ENCODE measurements around the gene SLC35A5. TPM values are rescaled to one million over a fixed set of nuclear protein-coding genes. Genes with fewer than 3 reads are reported as not detected.
"Not testable (repeated sequence)": the region's sequence is repeated elsewhere in the genome, so short reads cannot be mapped to it uniquely, and the experiment has no call there.

SLC35A5 gene, protein sequence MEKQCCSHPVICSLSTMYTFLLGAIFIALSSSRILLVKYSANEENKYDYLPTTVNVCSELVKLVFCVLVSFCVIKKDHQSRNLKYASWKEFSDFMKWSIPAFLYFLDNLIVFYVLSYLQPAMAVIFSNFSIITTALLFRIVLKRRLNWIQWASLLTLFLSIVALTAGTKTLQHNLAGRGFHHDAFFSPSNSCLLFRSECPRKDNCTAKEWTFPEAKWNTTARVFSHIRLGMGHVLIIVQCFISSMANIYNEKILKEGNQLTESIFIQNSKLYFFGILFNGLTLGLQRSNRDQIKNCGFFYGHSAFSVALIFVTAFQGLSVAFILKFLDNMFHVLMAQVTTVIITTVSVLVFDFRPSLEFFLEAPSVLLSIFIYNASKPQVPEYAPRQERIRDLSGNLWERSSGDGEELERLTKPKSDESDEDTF
- 25.1 and 26.6 TPM in 2 replicates for total RNA-seq

DNA sequence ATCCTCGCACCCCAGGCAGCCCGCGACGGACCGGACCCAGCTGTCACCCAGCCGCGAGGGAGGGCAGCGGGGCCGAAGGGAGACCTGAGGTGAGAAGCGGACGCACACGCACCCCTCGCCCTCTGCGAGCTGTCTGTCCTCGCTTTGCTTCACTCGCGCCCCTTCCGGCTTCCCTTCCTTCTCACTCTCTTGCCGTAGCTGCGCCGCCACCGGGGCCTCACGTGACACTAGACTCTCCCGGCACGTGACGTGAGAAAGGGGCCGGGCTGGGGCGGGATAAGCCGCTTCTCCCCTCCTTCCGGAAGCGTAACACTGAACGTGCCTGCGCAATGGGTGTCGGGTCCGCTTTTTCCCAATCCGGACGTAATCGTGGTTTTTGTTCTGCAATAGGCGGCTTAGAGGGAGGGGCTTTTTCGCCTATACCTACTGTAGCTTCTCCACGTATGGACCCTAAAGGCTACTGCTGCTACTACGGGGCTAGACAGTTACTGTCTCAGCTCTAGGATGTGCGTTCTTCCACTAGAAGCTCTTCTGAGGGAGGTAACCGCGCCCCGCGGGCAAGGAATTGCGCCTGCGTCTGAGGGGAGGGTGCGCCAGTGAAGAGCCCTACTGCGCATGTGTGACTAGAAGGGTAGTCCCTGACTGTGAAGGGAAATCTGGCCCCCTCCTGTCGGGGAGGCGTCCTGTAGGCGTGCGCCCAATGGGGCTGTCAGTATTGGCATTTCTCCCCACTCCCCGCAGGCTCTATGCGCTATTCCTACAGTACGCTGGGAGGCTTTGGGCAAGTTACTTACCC is at the start of gene SLC35A5, which contains the start of gene ATG3:
Gene SLC35A5 (plus strand): TSS at position 312 of the 796 bp plus-strand sequence. CDS start 1,359 bp downstream, outside the sequence.
Gene ATG3 (minus strand): TSS at position 229 of the 796 bp plus-strand sequence. CDS start 434 bp downstream, outside the sequence.
- peak; percentile 99 for DNase-seq
- peak within 1 kb of the TSS; percentile 99 for H3K27ac Mint-ChIP-seq
- peak; percentile 80 for ATAC-seq (ENCODE audit: low read depth)
- peaks cover 55% of the 10 kb centered on the region for H3K36me3 Mint-ChIP-seq (ENCODE audit: low read depth)
- no peaks in the 10 kb centered on the region for H3K27me3 Mint-ChIP-seq
- POLR2A ChIA-PET, result interaction anchor here (0.6 to 2.4 kb wide), 21 partner anchors 9 to 1069 kb away, joined by 3 to 17 read pairs (median 5); partner anchors contain the start of genes BTLA, CD200, GTPBP8 and SLC9C1
- peaks cover 50% of the 10 kb centered on the region for H3K4me1 Mint-ChIP-seq
- intact Hi-C loops (cut with micrococcal nuclease), result loop anchor here (1.0 to 10.0 kb wide), 13 partner anchors 9 to 1650 kb away; partner anchors contain the start of genes ATP6V1A, GTPBP8, NAA50 and SIDT1
- no peaks in the 10 kb centered on the region for H3K9me3 Mint-ChIP-seq
- TF ChIP-seq, protein P1, sequence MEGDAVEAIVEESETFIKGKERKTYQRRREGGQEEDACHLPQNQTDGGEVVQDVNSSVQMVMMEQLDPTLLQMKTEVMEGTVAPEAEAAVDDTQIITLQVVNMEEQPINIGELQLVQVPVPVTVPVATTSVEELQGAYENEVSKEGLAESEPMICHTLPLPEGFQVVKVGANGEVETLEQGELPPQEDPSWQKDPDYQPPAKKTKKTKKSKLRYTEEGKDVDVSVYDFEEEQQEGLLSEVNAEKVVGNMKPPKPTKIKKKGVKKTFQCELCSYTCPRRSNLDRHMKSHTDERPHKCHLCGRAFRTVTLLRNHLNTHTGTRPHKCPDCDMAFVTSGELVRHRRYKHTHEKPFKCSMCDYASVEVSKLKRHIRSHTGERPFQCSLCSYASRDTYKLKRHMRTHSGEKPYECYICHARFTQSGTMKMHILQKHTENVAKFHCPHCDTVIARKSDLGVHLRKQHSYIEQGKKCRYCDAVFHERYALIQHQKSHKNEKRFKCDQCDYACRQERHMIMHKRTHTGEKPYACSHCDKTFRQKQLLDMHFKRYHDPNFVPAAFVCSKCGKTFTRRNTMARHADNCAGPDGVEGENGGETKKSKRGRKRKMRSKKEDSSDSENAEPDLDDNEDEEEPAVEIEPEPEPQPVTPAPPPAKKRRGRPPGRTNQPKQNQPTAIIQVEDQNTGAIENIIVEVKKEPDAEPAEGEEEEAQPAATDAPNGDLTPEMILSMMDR (IDR thresholded peaks at IDR 0.05), result no peak
- CTCF ChIA-PET, result interaction anchor here (0.6 to 1.8 kb wide), 3 partner anchors 17 to 457 kb away, joined by 3 to 6 read pairs (median 3); partner anchors contain the start of gene SLC9C1
- H3K4me3 Mint-ChIP-seq, result peak within 1 kb of the TSS; percentile 99

DNA sequence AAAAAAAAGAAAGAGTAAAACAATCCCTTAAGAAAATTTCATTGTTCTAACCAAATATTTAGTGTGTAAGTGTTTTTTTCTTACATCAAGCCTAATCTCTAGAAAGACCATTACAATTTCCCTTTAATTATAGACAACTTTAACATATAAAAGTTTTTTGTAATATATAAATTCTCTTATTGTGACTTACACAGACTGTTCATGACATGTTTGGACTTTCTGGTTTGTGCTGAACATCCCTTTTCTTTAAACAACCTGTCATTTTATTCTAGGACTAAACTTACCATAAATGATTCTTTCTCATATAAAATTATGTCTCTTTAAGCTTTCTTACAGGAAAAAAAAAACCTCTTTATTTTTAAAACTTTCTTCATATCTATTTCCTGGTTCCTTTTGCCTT is 49.5 kb upstream of the SLC35A5 start:
- ChIA-PET CTCF (interaction anchor here (1.7 to 2.7 kb wide), 2 partner anchors 13 to 401 kb away, joined by 5 to 11 read pairs; partner anchors contain the start of gene BTLA), POLR2A (interaction anchor here (4.7 kb wide), 1 partner anchor 13 kb away, joined by 53 read pairs; the partner anchor contains the start of gene BTLA)
- no peak for ATAC-seq (ENCODE audit: low read depth)
- H3K36me3 Mint-ChIP-seq (ENCODE audit: low read depth), result peaks cover 5% of the 10 kb centered on the region
- TF ChIP-seq, protein P1 (IDR thresholded peaks at IDR 0.05), result no peak
- DNase-seq, result no peak
- no peak overlapping the region for H3K4me3 Mint-ChIP-seq
- no peak overlapping the region for H3K27ac Mint-ChIP-seq
- intact Hi-C loops (cut with micrococcal nuclease), result no loop called here
- H3K27me3 Mint-ChIP-seq, result no peaks in the 10 kb centered on the region
- peaks cover 69% of the 10 kb centered on the region for H3K4me1 Mint-ChIP-seq
- H3K9me3 Mint-ChIP-seq, result peaks cover 2% of the 10 kb centered on the region

DNA sequence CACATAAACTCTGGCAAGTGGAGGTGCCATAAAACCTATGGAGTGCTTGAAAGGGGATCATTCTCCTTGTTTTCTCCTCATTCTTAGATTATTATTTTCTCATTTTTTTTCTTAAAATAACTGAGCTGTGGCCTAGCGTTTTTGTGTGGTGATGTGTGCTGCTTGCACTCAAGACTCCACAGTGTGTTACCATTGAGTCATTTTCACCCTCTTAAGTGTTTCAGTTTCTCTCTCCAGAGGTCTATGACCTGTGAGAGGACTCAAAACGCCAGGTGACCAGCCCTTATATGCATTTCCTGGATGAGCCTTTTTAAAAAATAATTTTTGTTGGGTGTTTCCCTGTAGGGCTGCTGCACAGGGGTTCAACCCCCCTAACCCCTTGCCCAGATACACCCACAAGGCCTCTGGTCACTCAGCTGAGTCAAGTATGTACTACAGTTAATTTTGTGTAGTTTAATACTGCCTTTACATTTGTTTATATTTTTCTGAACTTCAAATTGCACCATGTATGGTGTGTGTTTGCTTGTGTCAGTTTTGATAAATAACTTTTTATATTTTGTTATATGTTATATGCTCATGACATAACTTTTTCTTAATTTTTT is 47.2 kb upstream of the SLC35A5 start:
- H3K27me3 Mint-ChIP-seq, result no peaks in the 10 kb centered on the region
- ATAC-seq (ENCODE audit: low read depth) (peak; percentile 86), DNase-seq (no peak)
- ChIA-PET POLR2A (interaction anchor here (0.7 to 4.7 kb wide), 6 partner anchors 10 to 181 kb away, joined by 3 to 53 read pairs (median 6); partner anchors contain the start of genes ATG3, BTLA, CD200 and SLC35A5), CTCF (interaction anchor here (2.0 to 2.7 kb wide), 2 partner anchors 16 to 176 kb away, joined by 4 to 11 read pairs; partner anchors contain the start of gene BTLA)
- H3K27ac Mint-ChIP-seq, result peak overlapping the region; percentile 85
- intact Hi-C loops (cut with micrococcal nuclease), result loop anchor here (1.0 kb wide), 1 partner anchor 15 kb away; the partner anchor contains the start of gene BTLA
- H3K9me3 Mint-ChIP-seq, result peaks cover 4% of the 10 kb centered on the region
- H3K4me1 Mint-ChIP-seq, result peaks cover 63% of the 10 kb centered on the region
- TF ChIP-seq, protein P1 (IDR thresholded peaks at IDR 0.05), result no peak
- peak overlapping the region; percentile 56 for H3K4me3 Mint-ChIP-seq
- peaks cover 9% of the 10 kb centered on the region for H3K36me3 Mint-ChIP-seq (ENCODE audit: low read depth)

DNA sequence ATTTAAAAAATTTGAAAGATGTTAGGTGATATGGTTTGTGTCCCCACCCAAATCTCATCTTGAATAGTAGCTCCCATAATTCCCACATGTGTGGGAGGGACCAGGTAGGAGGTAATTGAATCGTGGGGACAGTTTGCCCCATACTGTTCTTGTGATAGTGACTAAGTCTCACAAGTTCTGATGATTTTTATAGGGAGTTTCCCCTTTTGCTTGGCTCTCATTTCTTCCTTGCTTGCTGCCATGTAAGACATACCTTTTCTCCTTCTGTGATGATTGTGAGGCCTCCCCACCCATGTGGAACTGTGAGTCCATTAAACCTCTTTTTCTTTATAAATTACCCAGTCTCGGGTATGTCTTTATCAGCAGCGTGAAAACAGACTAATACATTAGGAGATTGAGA is 42.9 kb upstream of the SLC35A5 start:
- H3K4me3 Mint-ChIP-seq, result peak overlapping the region; percentile 58
- CTCF ChIA-PET, result interaction anchor here (0.7 to 2.5 kb wide), 9 partner anchors 11 to 407 kb away, joined by 3 to 11 read pairs (median 5); partner anchors contain the start of genes BTLA, CD200 and SLC9C1
- not testable (repeated sequence) for DNase-seq

More for the DNA sequence above, 42.9 kb upstream of the SLC35A5 start:
- POLR2A ChIA-PET, result interaction anchor here (1.0 to 2.3 kb wide), 4 partner anchors 14 to 405 kb away, joined by 3 to 14 read pairs (median 5); no protein-coding TSS in a partner anchor
- H3K9me3 Mint-ChIP-seq; H3K36me3 Mint-ChIP-seq (ENCODE audit: low read depth); H3K27me3 Mint-ChIP-seq: not testable (repeated sequence)
- peak overlapping the region; percentile 89 for H3K27ac Mint-ChIP-seq
- intact Hi-C loops (cut with micrococcal nuclease), result loop anchor here (1.0 to 2.0 kb wide), 8 partner anchors 12 to 408 kb away; partner anchors contain the start of gene BTLA
- peaks cover 45% of the 10 kb centered on the region for H3K4me1 Mint-ChIP-seq
- peak; percentile 37 for ATAC-seq (ENCODE audit: low read depth)
